ENCODE measurements around the gene MOB4. TPM values are rescaled to one million over a fixed set of nuclear protein-coding genes. Genes with fewer than 3 reads are reported as not detected.

Gene MOB4
- total RNA-seq, 1 experiment from 2014 or later, result 28.3 TPM

DNA sequence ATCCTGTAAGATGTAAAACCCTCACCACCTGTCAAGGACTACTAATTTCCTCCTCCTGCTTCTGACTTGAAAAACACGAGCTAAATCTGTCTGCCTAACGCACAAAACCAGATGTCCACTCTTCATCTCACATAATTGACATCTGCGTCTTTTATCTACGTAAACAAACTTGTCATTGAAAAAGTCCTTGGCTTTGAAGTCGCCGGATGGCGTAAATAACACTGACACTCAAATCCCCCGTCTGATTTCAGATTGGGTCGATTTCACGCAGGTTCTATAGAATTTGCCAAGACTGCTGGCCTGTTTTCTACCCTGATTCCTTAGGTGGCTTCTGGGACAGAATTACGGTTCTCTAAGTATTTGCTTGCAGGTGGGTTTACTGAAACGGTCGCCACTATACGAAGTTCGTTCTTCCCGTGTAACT is 539 bp upstream of the MOB4 start:
- Mint-ChIP-seq H3K27ac (ENCODE audit: unreplicated experiment) (peak overlapping the region; percentile 96), H3K4me3 (ENCODE audit: low read depth, unreplicated experiment) (peak overlapping the region; percentile 97), H3K9me3 (ENCODE audit: low read depth, unreplicated experiment) (no peaks in the 10 kb centered on the region), H3K4me1 (ENCODE audit: low read depth, unreplicated experiment) (peaks cover 11% of the 10 kb centered on the region), H3K27me3 (ENCODE audit: unreplicated experiment) (no peaks in the 10 kb centered on the region), H3K36me3 (ENCODE audit: insufficient read depth, unreplicated experiment) (peaks cover 31% of the 10 kb centered on the region)
- DNase-seq, result no peak
- no TSS peak for BruUV-seq (replicated peaks)
- TF ChIP-seq, protein P1, sequence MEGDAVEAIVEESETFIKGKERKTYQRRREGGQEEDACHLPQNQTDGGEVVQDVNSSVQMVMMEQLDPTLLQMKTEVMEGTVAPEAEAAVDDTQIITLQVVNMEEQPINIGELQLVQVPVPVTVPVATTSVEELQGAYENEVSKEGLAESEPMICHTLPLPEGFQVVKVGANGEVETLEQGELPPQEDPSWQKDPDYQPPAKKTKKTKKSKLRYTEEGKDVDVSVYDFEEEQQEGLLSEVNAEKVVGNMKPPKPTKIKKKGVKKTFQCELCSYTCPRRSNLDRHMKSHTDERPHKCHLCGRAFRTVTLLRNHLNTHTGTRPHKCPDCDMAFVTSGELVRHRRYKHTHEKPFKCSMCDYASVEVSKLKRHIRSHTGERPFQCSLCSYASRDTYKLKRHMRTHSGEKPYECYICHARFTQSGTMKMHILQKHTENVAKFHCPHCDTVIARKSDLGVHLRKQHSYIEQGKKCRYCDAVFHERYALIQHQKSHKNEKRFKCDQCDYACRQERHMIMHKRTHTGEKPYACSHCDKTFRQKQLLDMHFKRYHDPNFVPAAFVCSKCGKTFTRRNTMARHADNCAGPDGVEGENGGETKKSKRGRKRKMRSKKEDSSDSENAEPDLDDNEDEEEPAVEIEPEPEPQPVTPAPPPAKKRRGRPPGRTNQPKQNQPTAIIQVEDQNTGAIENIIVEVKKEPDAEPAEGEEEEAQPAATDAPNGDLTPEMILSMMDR (IDR thresholded peaks at IDR 0.05; ENCODE audit: unreplicated experiment), result no peak
- CTCF ChIA-PET, result interaction anchor here (1.3 kb wide), 1 partner anchor 16 kb away, joined by 3 read pairs; the partner anchor contains the start of gene HSPD1
- intact Hi-C loops (cut with micrococcal nuclease; ENCODE audit: unreplicated experiment), result loop anchor here (10.0 kb wide), 1 partner anchor 99 kb away; no protein-coding TSS in a partner anchor

DNA sequence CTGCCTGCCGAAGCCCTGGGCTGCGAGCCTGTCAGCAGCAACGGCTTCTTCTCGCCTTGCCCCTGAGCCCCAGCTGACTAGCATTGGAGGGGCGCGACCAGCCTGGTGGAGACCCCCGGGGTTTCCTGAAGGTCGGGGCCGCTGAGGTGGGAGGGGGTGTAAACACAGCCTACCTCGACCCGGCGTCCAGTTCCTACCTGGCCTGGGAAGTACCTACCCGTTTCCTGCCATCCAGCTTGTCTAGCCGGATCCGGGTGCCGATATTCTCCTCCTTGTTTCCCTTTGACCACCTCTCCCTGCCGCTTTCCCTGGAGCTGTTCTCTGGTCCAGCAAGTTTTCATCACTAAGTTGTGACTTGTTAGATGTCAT is 511 bp downstream of the MOB4 start:
- peaks cover 3% of the 10 kb centered on the region for H3K9me3 Mint-ChIP-seq (ENCODE audit: low read depth, unreplicated experiment)
- BruUV-seq (replicated peaks), result no TSS peak
- CTCF ChIA-PET, result interaction anchor here (1.3 kb wide), 1 partner anchor 17 kb away, joined by 3 read pairs; the partner anchor contains the start of gene HSPD1

DNA sequence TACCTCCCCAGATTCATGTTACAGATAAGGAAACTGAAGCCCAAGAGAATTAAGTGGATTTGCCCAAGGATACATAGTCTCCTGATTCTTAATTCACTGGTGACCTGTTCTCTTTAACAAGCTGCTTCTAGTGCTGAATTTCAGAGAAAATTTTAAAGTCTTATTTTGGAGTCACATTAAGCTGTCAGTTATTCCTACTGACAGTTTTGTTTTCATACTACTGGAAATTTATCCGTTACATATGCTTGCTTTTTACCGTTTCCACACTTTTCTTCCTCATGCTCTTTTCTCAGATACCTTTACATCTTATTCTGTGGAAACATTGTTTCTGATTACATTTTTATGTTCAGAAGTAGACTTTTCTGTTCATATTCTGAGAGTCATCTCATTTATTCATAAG is 1.3 kb downstream of the MOB4 start:
- H3K9me3 Mint-ChIP-seq (ENCODE audit: low read depth, unreplicated experiment), result peaks cover 3% of the 10 kb centered on the region
- TF ChIP-seq, protein P1 (IDR thresholded peaks at IDR 0.05; ENCODE audit: unreplicated experiment), result no peak
- H3K36me3 Mint-ChIP-seq (ENCODE audit: insufficient read depth, unreplicated experiment), result peaks cover 41% of the 10 kb centered on the region
- peaks cover 11% of the 10 kb centered on the region for H3K4me1 Mint-ChIP-seq (ENCODE audit: low read depth, unreplicated experiment)
- CTCF ChIA-PET, result interaction anchor here (0.6 kb wide), 1 partner anchor 10 kb away, joined by 3 read pairs; no protein-coding TSS in a partner anchor
- BruUV-seq (replicated peaks), result no TSS peak
- H3K4me3 Mint-ChIP-seq (ENCODE audit: low read depth, unreplicated experiment), result peak overlapping the region; percentile 97
- H3K27me3 Mint-ChIP-seq (ENCODE audit: unreplicated experiment), result no peaks in the 10 kb centered on the region
- H3K27ac Mint-ChIP-seq (ENCODE audit: unreplicated experiment), result no peak overlapping the region
- DNase-seq, result no peak
- intact Hi-C loops (cut with micrococcal nuclease; ENCODE audit: unreplicated experiment), result loop anchor here (10.0 kb wide), 1 partner anchor 98 kb away; no protein-coding TSS in a partner anchor

More for the DNA sequence above, 511 bp downstream of the MOB4 start:
- peak; percentile 40 for DNase-seq
- peak overlapping the region; percentile 97 for H3K4me3 Mint-ChIP-seq (ENCODE audit: low read depth, unreplicated experiment)
- peaks cover 11% of the 10 kb centered on the region for H3K4me1 Mint-ChIP-seq (ENCODE audit: low read depth, unreplicated experiment)
- H3K36me3 Mint-ChIP-seq (ENCODE audit: insufficient read depth, unreplicated experiment), result peaks cover 40% of the 10 kb centered on the region
- intact Hi-C loops (cut with micrococcal nuclease; ENCODE audit: unreplicated experiment), result loop anchor here (10.0 kb wide), 1 partner anchor 98 kb away; no protein-coding TSS in a partner anchor
- H3K27me3 Mint-ChIP-seq (ENCODE audit: unreplicated experiment), result no peaks in the 10 kb centered on the region
- peak overlapping the region; percentile 96 for H3K27ac Mint-ChIP-seq (ENCODE audit: unreplicated experiment)
- TF ChIP-seq, protein P1 (IDR thresholded peaks at IDR 0.05; ENCODE audit: unreplicated experiment), result no peak

DNA sequence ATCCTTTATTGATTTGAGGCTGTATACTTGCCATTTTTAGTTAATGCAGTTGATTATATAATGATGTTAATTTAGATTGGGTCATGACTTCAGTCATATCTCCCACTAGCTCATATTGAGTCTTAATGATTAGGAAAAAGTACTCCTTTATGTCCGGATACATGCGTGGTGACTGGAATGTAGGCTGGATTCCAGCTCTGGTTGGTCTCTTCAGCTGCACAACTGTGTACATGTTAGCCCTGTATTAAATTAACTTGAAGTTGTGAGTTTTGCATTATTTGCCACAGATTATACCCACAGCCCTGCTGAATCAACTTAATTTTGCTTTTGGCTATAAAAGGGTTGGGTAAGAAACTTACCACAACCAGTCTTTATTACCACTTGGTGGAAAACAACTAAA is 22.5 kb downstream of the MOB4 start:
- CTCF ChIA-PET, result no interaction called here
- intact Hi-C loops (cut with micrococcal nuclease; ENCODE audit: unreplicated experiment), result no loop called here
- DNase-seq, result no peak
- H3K4me3 Mint-ChIP-seq (ENCODE audit: low read depth, unreplicated experiment), result no peak overlapping the region
- TF ChIP-seq, protein P1 (IDR thresholded peaks at IDR 0.05; ENCODE audit: unreplicated experiment), result no peak
- no peaks in the 10 kb centered on the region for H3K4me1 Mint-ChIP-seq (ENCODE audit: low read depth, unreplicated experiment)
- H3K9me3 Mint-ChIP-seq (ENCODE audit: low read depth, unreplicated experiment), result no peaks in the 10 kb centered on the region
- peaks cover 27% of the 10 kb centered on the region for H3K36me3 Mint-ChIP-seq (ENCODE audit: insufficient read depth, unreplicated experiment)
- BruUV-seq (replicated peaks), result no TSS peak
- no peak overlapping the region for H3K27ac Mint-ChIP-seq (ENCODE audit: unreplicated experiment)
- H3K27me3 Mint-ChIP-seq (ENCODE audit: unreplicated experiment), result no peaks in the 10 kb centered on the region
